ENCODE data around the gene NIP7.

GRCh38 chr16:69301187-69301586 is 38.4 kb upstream of the NIP7 start:
- TF ChIP-seq, protein P1, sequence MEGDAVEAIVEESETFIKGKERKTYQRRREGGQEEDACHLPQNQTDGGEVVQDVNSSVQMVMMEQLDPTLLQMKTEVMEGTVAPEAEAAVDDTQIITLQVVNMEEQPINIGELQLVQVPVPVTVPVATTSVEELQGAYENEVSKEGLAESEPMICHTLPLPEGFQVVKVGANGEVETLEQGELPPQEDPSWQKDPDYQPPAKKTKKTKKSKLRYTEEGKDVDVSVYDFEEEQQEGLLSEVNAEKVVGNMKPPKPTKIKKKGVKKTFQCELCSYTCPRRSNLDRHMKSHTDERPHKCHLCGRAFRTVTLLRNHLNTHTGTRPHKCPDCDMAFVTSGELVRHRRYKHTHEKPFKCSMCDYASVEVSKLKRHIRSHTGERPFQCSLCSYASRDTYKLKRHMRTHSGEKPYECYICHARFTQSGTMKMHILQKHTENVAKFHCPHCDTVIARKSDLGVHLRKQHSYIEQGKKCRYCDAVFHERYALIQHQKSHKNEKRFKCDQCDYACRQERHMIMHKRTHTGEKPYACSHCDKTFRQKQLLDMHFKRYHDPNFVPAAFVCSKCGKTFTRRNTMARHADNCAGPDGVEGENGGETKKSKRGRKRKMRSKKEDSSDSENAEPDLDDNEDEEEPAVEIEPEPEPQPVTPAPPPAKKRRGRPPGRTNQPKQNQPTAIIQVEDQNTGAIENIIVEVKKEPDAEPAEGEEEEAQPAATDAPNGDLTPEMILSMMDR (IDR thresholded peaks at IDR 0.05): no peak
- TF ChIP-seq EZH2 (IDR thresholded peaks at IDR 0.05) (no peak), EZH2phosphoT487 (IDR thresholded peaks at IDR 0.05) (no peak)

Data from neural progenitor cell (in vitro differentiated cells).